Keratinocyte (primary cell): ENCODE results near the gene PARD6B. TPM values are rescaled to one million over a fixed set of nuclear protein-coding genes. Genes with fewer than 3 reads are reported as not detected.

Experiments used
- DNase-seq: peaks from one replicate; pipeline ENCODE4 v3.0.0-alpha.2; 2011; ENCODE audit warnings: low read depth, missing footprints, low spot score
- FAIRE-seq: peaks from 2 replicates; lab custom pipeline; 2011; peaks lifted over from hg19 to GRCh38; lab: Jason Lieb, UNC
- H2AFZ ChIP-seq: 2 replicates; pipeline ENCODE4 v1.6.0; 2012; ENCODE audit warnings: low read length, control low read depth, inconsistent platforms; ENCODE audit not compliant: control insufficient read depth
- H3K27ac ChIP-seq: 2 replicates; pipeline ENCODE4 v1.5.1; 2011; ENCODE audit warnings: low read length; ENCODE audit not compliant: control insufficient read depth, insufficient read depth
- H3K27me3 ChIP-seq: 3 replicates; pipeline ENCODE4 v1.6.0; 2011; ENCODE audit warnings: low read length; ENCODE audit not compliant: control insufficient read depth, insufficient read depth; ENCODE audit errors: extremely low read depth
- H3K36me3 ChIP-seq, 2 experiments: 2 replicates in 1 of 2; 3 replicates in 1 of 2; pipeline ENCODE4 v1.5.1; 2011; ENCODE audit warnings: low read length in 2 of 2, mild to moderate bottlenecking in 1 of 2; ENCODE audit not compliant: control insufficient read depth in 2 of 2, insufficient read depth in 2 of 2; ENCODE audit errors: extremely low read depth in 1 of 2
- H3K4me1 ChIP-seq: 3 replicates; pipeline ENCODE4 v1.5.1; 2011; ENCODE audit warnings: low read length; ENCODE audit not compliant: control insufficient read depth, insufficient read depth; ENCODE audit errors: extremely low read depth
- H3K4me2 ChIP-seq: 3 replicates; pipeline ENCODE4 v1.6.0; 2011; ENCODE audit warnings: low read depth, low read length; ENCODE audit not compliant: control insufficient read depth, insufficient read depth; ENCODE audit errors: extremely low read depth
- H3K4me3 ChIP-seq, 3 experiments: fragments of 200-600 bp in 1 of 3; sonication (generic) in 1 of 3; 2 replicates in 2 of 3; 3 replicates in 1 of 3; pipeline ENCODE4 v1.5.1; 2011 to 2016; ENCODE audit warnings: low read length in 3 of 3, mild to moderate bottlenecking in 3 of 3, control low read depth in 2 of 3, inconsistent platforms in 1 of 3, low read depth in 1 of 3, mixed read lengths in 1 of 3, mixed run types in 1 of 3, moderate library complexity in 1 of 3; ENCODE audit not compliant: control insufficient read depth in 2 of 3, insufficient read depth in 2 of 3; ENCODE audit errors: extremely low read depth in 1 of 3
- H3K79me2 ChIP-seq: 2 replicates; pipeline ENCODE4 v1.6.0; 2012; ENCODE audit warnings: low read length; ENCODE audit not compliant: control insufficient read depth, insufficient read depth
- H3K9ac ChIP-seq: 3 replicates; pipeline ENCODE4 v1.6.0; 2011; ENCODE audit warnings: low read length; ENCODE audit not compliant: control insufficient read depth, insufficient read depth; ENCODE audit errors: extremely low read depth
- H3K9me1 ChIP-seq: 3 replicates; pipeline ENCODE4 v1.6.0; 2011; ENCODE audit warnings: low read length; ENCODE audit not compliant: control insufficient read depth, insufficient read depth; ENCODE audit errors: extremely low read depth
- H3K9me3 ChIP-seq: 2 replicates; pipeline ENCODE4 v1.5.1; 2012; ENCODE audit warnings: low read depth, low read length; ENCODE audit not compliant: control insufficient read depth
- H4K20me1 ChIP-seq: 3 replicates; pipeline ENCODE4 v1.6.0; 2011; ENCODE audit warnings: low read length; ENCODE audit not compliant: control insufficient read depth, insufficient read depth; ENCODE audit errors: extremely low read depth
- EZH2 ChIP-seq: IDR thresholded peaks from one replicate; pipeline ENCODE4 v1.6.1; 2012; ENCODE audit warnings: inconsistent platforms, mild to moderate bottlenecking, low read length, moderate library complexity
- dilution Hi-C: fragments of 300-500 bp; cut with MboI; formaldehyde crosslinking; loops from one replicate; pipeline ENCODE4 v1.7.0; 2020; ENCODE audit warnings: low sequenced_read_pairs; ENCODE audit not compliant: extremely low pct_ligation_motif_present
- polyA plus RNA-seq, 5 experiments: library from polyadenylated mRNA; depleted of rRNA in 3 of 5; stranded (reverse) in 3 of 5; stranded (forward) in 1 of 5; unstranded in 1 of 5; fragments of >200 nt; gene quantifications; 1 replicate in 1 of 5; 2 replicates in 3 of 5; 3 replicates in 1 of 5; pipeline versions ENCODE4 v1.2.1 to v1.2.3, GENCODE V29; 2011 to 2012; ENCODE audit warnings: missing spikeins in 2 of 5, low read depth in 1 of 5, low replicate concordance in 1 of 5
- TF ChIP-seq, protein P1 (sequence below), 3 experiments: IDR thresholded peaks in 1 of 3; conservative IDR thresholded peaks in 1 of 3; optimal IDR thresholded peaks in 1 of 3; 2 replicates in 2 of 3; 3 replicates in 1 of 3; pipeline versions ENCODE3 to v1.5.1; 2011; ENCODE audit warnings: low read length in 3 of 3, mild to moderate bottlenecking in 3 of 3, moderate library complexity in 2 of 3, control low read depth in 1 of 3, inconsistent platforms in 1 of 3; ENCODE audit not compliant: insufficient read depth in 2 of 3; ENCODE audit errors: extremely low read depth in 1 of 3

The PARD6B gene
- polyA plus RNA-seq, 1 donor (not counting 4 experiments of a cell fraction or from before 2014, with no cell fraction given), result 2.0 TPM

DNA sequence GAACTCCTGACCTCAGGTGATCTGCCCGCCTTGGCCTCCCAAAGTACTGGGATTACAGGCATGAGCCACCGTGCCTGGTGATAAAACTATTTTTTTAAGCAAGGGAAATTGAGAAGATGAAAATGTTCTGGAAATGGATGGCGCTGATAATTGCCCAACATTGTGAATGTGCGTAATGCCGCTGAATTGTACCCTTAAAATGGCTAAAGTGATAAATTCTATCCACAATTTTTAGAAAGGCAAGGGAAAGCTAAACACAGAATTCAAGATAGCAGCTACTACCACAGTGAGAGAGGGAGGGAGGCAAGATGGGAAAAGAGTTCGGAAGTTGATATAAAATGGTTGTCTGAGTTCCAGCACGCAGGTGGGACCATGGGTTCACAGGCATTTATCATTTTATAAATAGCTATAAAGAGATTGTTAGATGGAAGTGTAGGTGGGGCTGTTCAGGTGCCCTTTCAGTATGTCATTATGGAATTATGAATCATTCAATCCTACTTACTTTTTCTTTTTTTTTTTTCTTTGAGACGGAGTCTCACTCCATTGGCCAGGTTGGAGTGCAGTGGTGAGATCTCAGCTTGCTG is 48.3 kb upstream of the PARD6B start:
- DNase-seq (no peak), FAIRE-seq (no peak)
- Histone ChIP-seq H3K27ac (no peak overlapping the region), H3K4me1 (no peaks in the 10 kb centered on the region), H3K9me3 (no peaks in the 10 kb centered on the region), H3K79me2 (no peaks in the 10 kb centered on the region), H2AFZ (no peak overlapping the region), H3K36me3 (no peaks in the 10 kb centered on the region), H4K20me1 (no peaks in the 10 kb centered on the region), H3K9me1 (no peaks in the 10 kb centered on the region), H3K4me3 (no peak overlapping the region), H3K9ac (no peak overlapping the region), H3K4me2 (no peak overlapping the region), H3K27me3 (no peaks in the 10 kb centered on the region)
- no peak for TF ChIP-seq EZH2
- TF ChIP-seq, protein P1, sequence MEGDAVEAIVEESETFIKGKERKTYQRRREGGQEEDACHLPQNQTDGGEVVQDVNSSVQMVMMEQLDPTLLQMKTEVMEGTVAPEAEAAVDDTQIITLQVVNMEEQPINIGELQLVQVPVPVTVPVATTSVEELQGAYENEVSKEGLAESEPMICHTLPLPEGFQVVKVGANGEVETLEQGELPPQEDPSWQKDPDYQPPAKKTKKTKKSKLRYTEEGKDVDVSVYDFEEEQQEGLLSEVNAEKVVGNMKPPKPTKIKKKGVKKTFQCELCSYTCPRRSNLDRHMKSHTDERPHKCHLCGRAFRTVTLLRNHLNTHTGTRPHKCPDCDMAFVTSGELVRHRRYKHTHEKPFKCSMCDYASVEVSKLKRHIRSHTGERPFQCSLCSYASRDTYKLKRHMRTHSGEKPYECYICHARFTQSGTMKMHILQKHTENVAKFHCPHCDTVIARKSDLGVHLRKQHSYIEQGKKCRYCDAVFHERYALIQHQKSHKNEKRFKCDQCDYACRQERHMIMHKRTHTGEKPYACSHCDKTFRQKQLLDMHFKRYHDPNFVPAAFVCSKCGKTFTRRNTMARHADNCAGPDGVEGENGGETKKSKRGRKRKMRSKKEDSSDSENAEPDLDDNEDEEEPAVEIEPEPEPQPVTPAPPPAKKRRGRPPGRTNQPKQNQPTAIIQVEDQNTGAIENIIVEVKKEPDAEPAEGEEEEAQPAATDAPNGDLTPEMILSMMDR (optimal IDR thresholded peaks at IDR 0.05 in 1 of 3, IDR thresholded peaks at IDR 0.05 in 1 of 3, conservative IDR thresholded peaks at IDR 0.05 in 1 of 3; ENCODE audit: extremely low read depth in 1 of 3, insufficient read depth in 2 of 3, low read length in 3 of 3), result no peak
- dilution Hi-C loops, result no loop called here

DNA sequence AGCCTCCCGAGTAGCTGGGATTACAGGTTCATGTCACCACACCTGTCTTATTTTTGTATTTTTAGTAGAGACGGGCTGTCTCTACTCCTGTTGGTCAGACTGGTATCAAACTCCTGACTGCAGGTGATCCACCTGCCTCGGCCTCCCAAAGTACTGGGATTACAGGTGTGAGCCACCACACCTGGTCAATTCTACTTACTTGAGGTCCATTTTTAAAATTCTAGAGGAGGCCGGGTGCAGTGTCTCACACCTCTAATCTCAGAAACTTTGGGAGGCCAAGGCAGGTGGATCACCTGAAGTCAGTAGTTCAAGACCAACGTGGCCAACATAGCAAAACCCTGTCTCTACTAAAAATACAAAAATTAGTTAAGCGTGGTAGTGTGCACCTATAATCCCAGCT is 47.8 kb upstream of the PARD6B start:
- no peak for DNase-seq
- Histone ChIP-seq H4K20me1 (no peaks in the 10 kb centered on the region), H3K9ac (no peak overlapping the region), H3K36me3 (no peaks in the 10 kb centered on the region), H3K4me3 (no peak overlapping the region), H3K4me2 (no peak overlapping the region), H3K79me2 (no peaks in the 10 kb centered on the region), H3K27me3 (no peaks in the 10 kb centered on the region), H3K27ac (no peak overlapping the region), H3K9me1 (no peaks in the 10 kb centered on the region), H3K4me1 (no peaks in the 10 kb centered on the region), H2AFZ (no peak overlapping the region), H3K9me3 (no peaks in the 10 kb centered on the region)
- TF ChIP-seq, protein P1 (optimal IDR thresholded peaks at IDR 0.05 in 1 of 3, IDR thresholded peaks at IDR 0.05 in 1 of 3, conservative IDR thresholded peaks at IDR 0.05 in 1 of 3; ENCODE audit: extremely low read depth in 1 of 3, insufficient read depth in 2 of 3, low read length in 3 of 3), result no peak
- TF ChIP-seq EZH2, result no peak
- FAIRE-seq, result no peak
- dilution Hi-C loops, result no loop called here
